ENCODE measurements around the gene PCSK7. TPM values are rescaled to one million over a fixed set of nuclear protein-coding genes. Genes with fewer than 3 reads are reported as not detected.
A peak's percentile ranks its signal among the peaks of the same experiment; 100 is the strongest.
"Not testable (repeated sequence)": the region's sequence is repeated elsewhere in the genome, so short reads cannot be mapped to it uniquely, and the experiment has no call there.

Gene PCSK7
- total RNA-seq, 1 experiment from 2014 or later, result 132 TPM

DNA sequence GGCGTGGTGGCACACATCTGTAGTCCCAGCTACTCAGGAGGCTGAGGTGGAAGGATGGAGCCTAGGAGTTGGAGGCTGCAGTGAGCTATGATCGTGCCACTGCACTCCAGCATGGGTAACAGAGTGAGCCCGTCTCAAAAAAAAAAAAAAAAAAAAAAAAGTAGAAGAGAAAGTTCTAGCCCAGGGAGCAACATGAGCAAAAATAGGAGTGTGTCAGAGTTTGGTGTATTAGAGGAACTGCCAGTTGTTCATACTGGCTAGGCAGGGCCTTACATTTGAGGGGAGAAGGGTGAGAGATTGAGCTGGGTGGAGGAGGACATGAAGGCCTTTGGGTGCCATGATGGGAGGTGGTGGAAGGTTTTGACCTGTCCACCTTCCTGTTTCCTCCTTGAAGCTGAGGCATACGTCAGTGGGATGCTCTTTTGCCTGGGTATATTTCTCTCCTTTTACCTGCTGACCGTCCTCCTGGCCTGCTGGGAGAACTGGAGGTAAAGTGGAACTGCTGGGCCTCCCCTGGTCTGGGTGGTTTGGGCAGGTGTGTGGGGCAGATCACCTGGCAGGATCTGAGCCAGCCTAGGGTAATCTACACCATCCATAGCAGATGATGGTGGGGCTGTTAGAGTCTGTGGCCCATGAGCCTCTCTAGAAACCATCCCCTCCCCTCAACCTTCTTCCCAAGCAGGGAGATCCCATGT, 46.0 kb downstream of the PCSK7 start:
- peak in 1 of 2 experiments; percentile 27 for DNase-seq
- H3K4me1 Mint-ChIP-seq (ENCODE audit: low read depth, unreplicated experiment), result peaks cover 11% of the 10 kb centered on the region
- H3K36me3 Mint-ChIP-seq (ENCODE audit: insufficient read depth, unreplicated experiment), result peaks cover 28% of the 10 kb centered on the region
- intact Hi-C loops (cut with micrococcal nuclease; ENCODE audit: unreplicated experiment), result no loop called here
- H3K36me3 ChIP-seq (ENCODE audit: control insufficient read depth, insufficient read depth, low read length), result peaks cover 16% of the 10 kb centered on the region
- H3K27me3 Mint-ChIP-seq (ENCODE audit: insufficient read depth, unreplicated experiment), result no peaks in the 10 kb centered on the region
- no TSS peak for BruUV-seq (replicated peaks)
- no peak overlapping the region for H3K4me3 ChIP-seq (ENCODE audit: low read depth, low read length)
- no peaks in the 10 kb centered on the region for H3K9me3 Mint-ChIP-seq (ENCODE audit: unreplicated experiment)
- no peaks in the 10 kb centered on the region for H3K9me3 ChIP-seq
- H3K4me1 ChIP-seq, result peaks cover 12% of the 10 kb centered on the region
- H3K27me3 ChIP-seq (replicated peaks; ENCODE audit: control insufficient read depth, insufficient read depth, low read length), result no peaks in the 10 kb centered on the region
- ChIA-PET CTCF (interaction anchor here (0.5 to 0.7 kb wide), 3 partner anchors 15 to 27 kb away, joined by 3 to 4 read pairs (median 3); no protein-coding TSS in a partner anchor), POLR2A (interaction anchor here (0.6 kb wide), 2 partner anchors 18 to 124 kb away, joined by 3 to 10 read pairs; no protein-coding TSS in a partner anchor)
- no peak overlapping the region for H3K4me3 Mint-ChIP-seq (ENCODE audit: unreplicated experiment)
- TF ChIP-seq CTCF (IDR thresholded peaks at IDR 0.05; ENCODE audit: insufficient read depth in 1 of 2, low read depth in 1 of 2, low read length in 1 of 2, severe bottlenecking in 1 of 2, unreplicated experiment in 1 of 2), result no peak
- H3K27ac Mint-ChIP-seq (ENCODE audit: unreplicated experiment), result peak overlapping the region; percentile 3

DNA sequence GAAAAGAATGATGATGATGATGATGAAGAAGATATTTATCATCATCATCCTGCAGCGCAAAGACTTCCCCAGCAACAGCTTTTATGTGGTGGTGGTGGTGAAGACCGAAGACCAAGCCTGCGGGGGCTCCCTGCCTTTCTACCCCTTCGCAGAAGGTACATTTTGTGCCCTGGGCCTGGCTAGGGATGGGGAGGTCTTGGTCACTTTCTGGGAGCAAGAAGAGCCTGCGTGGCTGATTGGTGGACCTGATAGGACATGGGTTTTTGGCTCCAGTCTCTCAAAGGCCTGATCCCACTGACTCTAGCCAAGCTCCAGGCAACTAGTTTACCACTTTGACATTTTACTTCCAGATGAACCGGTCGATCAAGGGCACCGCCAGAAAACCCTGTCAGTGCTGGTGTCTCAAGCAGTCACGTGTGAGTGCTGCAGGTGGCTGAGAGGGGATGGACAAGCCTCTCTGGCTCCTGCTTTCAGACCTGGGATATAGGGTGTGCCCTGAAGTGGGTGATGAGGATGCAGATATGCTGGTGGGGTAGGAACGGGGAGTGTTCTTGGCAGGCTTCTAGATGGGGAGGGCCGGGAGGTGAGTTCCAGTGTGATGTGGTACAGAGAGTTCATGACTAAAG, 48.0 kb downstream of the PCSK7 start:
- BruUV-seq (replicated peaks), result no TSS peak
- intact Hi-C loops (cut with micrococcal nuclease; ENCODE audit: unreplicated experiment), result no loop called here
- Mint-ChIP-seq H3K36me3 (ENCODE audit: insufficient read depth, unreplicated experiment) (peaks cover 43% of the 10 kb centered on the region), H3K4me3 (ENCODE audit: unreplicated experiment) (no peak overlapping the region), H3K27ac (ENCODE audit: unreplicated experiment) (no peak overlapping the region), H3K9me3 (ENCODE audit: unreplicated experiment) (no peaks in the 10 kb centered on the region), H3K4me1 (ENCODE audit: low read depth, unreplicated experiment) (peaks cover 24% of the 10 kb centered on the region), H3K27me3 (ENCODE audit: insufficient read depth, unreplicated experiment) (no peaks in the 10 kb centered on the region)
- H3K27me3 ChIP-seq (replicated peaks; ENCODE audit: control insufficient read depth, insufficient read depth, low read length), result no peaks in the 10 kb centered on the region
- POLR2A ChIA-PET, result no interaction called here
- peak in 1 of 2 experiments; percentile 59 for DNase-seq
- TF ChIP-seq CTCF (IDR thresholded peaks at IDR 0.05; ENCODE audit: insufficient read depth in 1 of 2, low read depth in 1 of 2, low read length in 1 of 2, severe bottlenecking in 1 of 2, unreplicated experiment in 1 of 2), result no peak
- H3K4me1 ChIP-seq, result peaks cover 24% of the 10 kb centered on the region
- no peak overlapping the region for H3K4me3 ChIP-seq (ENCODE audit: low read depth, low read length)
- peaks cover 13% of the 10 kb centered on the region for H3K36me3 ChIP-seq (ENCODE audit: control insufficient read depth, insufficient read depth, low read length)
- H3K9me3 ChIP-seq, result no peaks in the 10 kb centered on the region
- CTCF ChIA-PET, result interaction anchor here (0.7 kb wide), 1 partner anchor 44 kb away, joined by 3 read pairs; no protein-coding TSS in a partner anchor

- H3K4me3 ChIP-seq (ENCODE audit: low read depth, low read length); H3K27me3 ChIP-seq (replicated peaks; ENCODE audit: control insufficient read depth, insufficient read depth, low read length); H3K27me3 Mint-ChIP-seq (ENCODE audit: insufficient read depth, unreplicated experiment); BruUV-seq (replicated peaks); CTCF ChIA-PET; H3K27ac Mint-ChIP-seq (ENCODE audit: unreplicated experiment); H3K9me3 ChIP-seq; POLR2A ChIA-PET; DNase-seq; intact Hi-C loops (cut with micrococcal nuclease; ENCODE audit: unreplicated experiment); H3K4me3 Mint-ChIP-seq (ENCODE audit: unreplicated experiment); H3K9me3 Mint-ChIP-seq (ENCODE audit: unreplicated experiment): not testable (repeated sequence)
- Mint-ChIP-seq H3K4me1 (ENCODE audit: low read depth, unreplicated experiment) (peaks cover 26% of the 10 kb centered on the region), H3K36me3 (ENCODE audit: insufficient read depth, unreplicated experiment) (peaks cover 50% of the 10 kb centered on the region)
- H3K36me3 ChIP-seq (ENCODE audit: control insufficient read depth, insufficient read depth, low read length), result peaks cover 13% of the 10 kb centered on the region
- peaks cover 25% of the 10 kb centered on the region for H3K4me1 ChIP-seq
These were observed 48.7 kb downstream of the PCSK7 start for GRCh38 chr11:117183178-117183577.

Measured in Caco-2 (cell line).